Testis (tissue), 3 donors: ENCODE data around the gene ULBP2. TPM values are rescaled to one million over a fixed set of nuclear protein-coding genes. Genes with fewer than 3 reads are reported as not detected.
"Not testable (repeated sequence)": the region's sequence is repeated elsewhere in the genome, so short reads cannot be mapped to it uniquely, and the experiment has no call there.

Experiments used
- DNase-seq: peaks from one replicate; pipeline ENCODE4 v3.0.0-alpha.2; 2019
- H3K27ac ChIP-seq, 2 donors: fragments of 200-600 bp; sonication (generic); one replicate each; pipeline ENCODE4 v1.5.1; 2019
- H3K27me3 ChIP-seq: fragments of 200-600 bp; sonication (generic); one replicate; pipeline ENCODE4 v1.5.1; 2019
- H3K36me3 ChIP-seq: fragments of 200-600 bp; sonication (generic); one replicate; pipeline ENCODE4 v1.5.1; 2017; ENCODE audit warnings: low read depth; ENCODE audit errors: missing control alignments
- H3K4me1 ChIP-seq: fragments of 200-600 bp; sonication (generic); one replicate; pipeline ENCODE4 v1.5.1; 2019
- H3K4me3 ChIP-seq, 2 donors: fragments of 200-600 bp; sonication (generic); one replicate each; pipeline ENCODE4 v1.5.1; 2017 to 2019
- H3K9me3 ChIP-seq: fragments of 200-600 bp; sonication (generic); one replicate; pipeline ENCODE4 v1.5.1; 2017
- CTCF ChIP-seq, 3 experiments: fragments of 450-650 bp in 2 of 3; fragments of 200-600 bp in 1 of 3; sonication (generic) in 1 of 3; IDR thresholded peaks; one replicate each; pipeline ENCODE4 v1.5.1; 2016 to 2019; ENCODE audit warnings: antibody characterized with exemption in 3 of 3, mild to moderate bottlenecking in 2 of 3, moderate library complexity in 1 of 3
- POLR2A ChIP-seq: fragments of 450-650 bp; IDR thresholded peaks from one replicate; pipeline ENCODE4 v1.6.1; 2017; ENCODE audit warnings: antibody characterized with exemption, mild to moderate bottlenecking, moderate library complexity
- WGBS, 2 donors: methylation state at CpG; one replicate each; pipeline ENCODE4 v1.1.5; 2018; 5-methylcytosine and 5-hydroxymethylcytosine counted together
- intact Hi-C: fragments of 100-400 bp; cut with DNase I; formaldehyde crosslinking; loops from one replicate; pipeline ENCODE4 v1.15.1; 2023; ENCODE audit warnings: low total_unique reads
- polyA plus RNA-seq: library from polyadenylated mRNA; stranded (reverse); fragments of 350-450 nt; fragmentation: Illumina TruSeq; extraction: RNeasy Lipid Tissue Mini Kit (QIAGEN cat#74804); gene quantifications from one replicate; pipeline ENCODE4 v1.2.3, GENCODE V29; 2014; ENCODE audit warnings: low read depth, low replicate concordance; ENCODE audit not compliant: insufficient read depth
- total RNA-seq, 2 donors: library from RNA; depleted of rRNA; stranded (reverse); fragments of >200 nt; gene quantifications; one replicate each; pipeline ENCODE4 v1.2.3, GENCODE V29; 2016

ULBP2 gene
- total and polyA plus RNA-seq, 3 donors from 2014 or later: 1.5 to 2.0 (median 1.9) TPM

- no peaks in the 10 kb centered on the region for H3K9me3 ChIP-seq
- peak overlapping the region in 1 of 2 donors; percentile 12 for H3K4me3 ChIP-seq
- no peaks in the 10 kb centered on the region for H3K27me3 ChIP-seq
- DNase-seq: no peak
- H3K4me1 ChIP-seq: peaks cover 7% of the 10 kb centered on the region
- TF ChIP-seq CTCF (IDR thresholded peaks at IDR 0.05): no peak
- no peak for TF ChIP-seq POLR2A
- H3K27ac ChIP-seq: no peak overlapping the region
- no peaks in the 10 kb centered on the region for H3K36me3 ChIP-seq
- intact Hi-C loops: no loop called here
- 2% methylated on average over 21 to 32 of the region's 32 CpGs for WGBS, 2 donors
These were observed 48.4 kb downstream of the ULBP2 start for GRCh38 chr6:149990212-149990660.

- peak overlapping the region; percentile 2 to 12 for H3K4me3 ChIP-seq
- H3K9me3 ChIP-seq: no peaks in the 10 kb centered on the region
- no peaks in the 10 kb centered on the region for H3K36me3 ChIP-seq
- H3K27ac ChIP-seq: no peak overlapping the region
- intact Hi-C loops: no loop called here
- no peak for TF ChIP-seq CTCF (IDR thresholded peaks at IDR 0.05)
- TF ChIP-seq POLR2A: no peak
- no peaks in the 10 kb centered on the region for H3K27me3 ChIP-seq
- DNase-seq: peak; percentile 33
- peaks cover 7% of the 10 kb centered on the region for H3K4me1 ChIP-seq
- WGBS, 2 donors: 2 to 4% methylated on average over 39 to 49 of the region's 49 CpGs
These were observed 49.1 kb downstream of the ULBP2 start for GRCh38 chr6:149990661-149991471.

GRCh38 chr6:149991472-149991795 lies 49.6 kb downstream of the ULBP2 start:
- WGBS, 2 donors: 5 to 6% methylated on average over 7 of the region's 7 CpGs
- H3K36me3 ChIP-seq, intact Hi-C loops, DNase-seq, H3K27me3 ChIP-seq, H3K9me3 ChIP-seq, H3K27ac ChIP-seq, H3K4me1 ChIP-seq: not testable (repeated sequence)
- H3K4me3 ChIP-seq: peak overlapping the region in 1 of 2 donors; percentile 2

- 39 to 46% methylated on average over 4 of the region's 4 CpGs for WGBS, 2 donors
- Histone ChIP-seq H3K27ac (no peak overlapping the region), H3K4me3 (no peak overlapping the region), H3K27me3 (no peaks in the 10 kb centered on the region), H3K9me3 (no peaks in the 10 kb centered on the region), H3K4me1 (peaks cover 7% of the 10 kb centered on the region), H3K36me3 (no peaks in the 10 kb centered on the region)
- intact Hi-C loops: no loop called here
- DNase-seq: no peak
- TF ChIP-seq POLR2A (no peak), CTCF (IDR thresholded peaks at IDR 0.05) (no peak)
These were observed 50.0 kb downstream of the ULBP2 start for GRCh38 chr6:149991838-149992237.

GRCh38 chr6:149995235-149995750 lies 53.5 kb downstream of the ULBP2 start:
- Histone ChIP-seq H3K9me3 (no peaks in the 10 kb centered on the region), H3K36me3 (no peaks in the 10 kb centered on the region), H3K27ac (no peak overlapping the region), H3K4me1 (peaks cover 4% of the 10 kb centered on the region), H3K4me3 (no peak overlapping the region), H3K27me3 (no peaks in the 10 kb centered on the region)
- no peak for DNase-seq
- intact Hi-C loops: no loop called here
- WGBS, 2 donors: 73 to 77% methylated on average over 6 of the region's 6 CpGs
- TF ChIP-seq CTCF (IDR thresholded peaks at IDR 0.05) (no peak), POLR2A (no peak)
